Tibial nerve (tissue), 4 donors: Measurements from ENCODE around the gene SMARCA5. TPM values are rescaled to one million over a fixed set of nuclear protein-coding genes. Genes with fewer than 3 reads are reported as not detected.

Source experiments
- DNase-seq, 2 donors: peaks; one replicate each; pipeline ENCODE4 v3.0.0-alpha.2; 2019; ENCODE audit warnings: low spot score in 2 of 2
- H3K27ac ChIP-seq, 4 donors: fragments of 200-600 bp; sonication (generic) in 3 of 4; one replicate each; pipeline ENCODE4 v1.5.1; 2017 to 2019; ENCODE audit warnings: mild to moderate bottlenecking in 1 of 4
- H3K27me3 ChIP-seq, 2 donors: fragments of 200-600 bp; sonication (generic) in 1 of 2; one replicate each; pipeline versions ENCODE4 v1.5.1 to v1.6.0; 2017 to 2019
- H3K36me3 ChIP-seq, 3 donors: fragments of 200-600 bp; sonication (generic); one replicate each; pipeline ENCODE4 v1.5.1; 2018 to 2019
- H3K4me1 ChIP-seq, 4 donors: fragments of 200-600 bp; sonication (generic) in 3 of 4; one replicate each; pipeline ENCODE4 v1.5.1; 2017 to 2019
- H3K4me3 ChIP-seq, 4 donors: fragments of 200-600 bp; sonication (generic) in 3 of 4; one replicate each; pipeline ENCODE4 v1.5.1; 2017 to 2019; ENCODE audit warnings: mild to moderate bottlenecking in 1 of 4, moderate library complexity in 1 of 4
- H3K9me3 ChIP-seq, 4 donors: fragments of 200-600 bp; sonication (generic) in 3 of 4; one replicate each; pipeline ENCODE4 v1.5.1; 2017 to 2019
- WGBS, 2 donors: methylation state at CpG; one replicate each; pipeline ENCODE4 v1.1.5; 2018; 5-methylcytosine and 5-hydroxymethylcytosine counted together
- total RNA-seq, 4 donors: library from RNA; depleted of rRNA; stranded (reverse); fragments of >200 nt; gene quantifications; one replicate each; pipeline ENCODE4 v1.1.0, GENCODE V29; 2016
- TF ChIP-seq, protein P1 (sequence below), 5 experiments: fragments of 200-600 bp in 3 of 5; fragments of 450-650 bp in 2 of 5; sonication (generic) in 3 of 5; IDR thresholded peaks; one replicate each; pipeline ENCODE4 v1.5.1; 2016 to 2019; ENCODE audit warnings: antibody characterized with exemption in 5 of 5, mild to moderate bottlenecking in 3 of 5, moderate library complexity in 2 of 5

SMARCA5 gene
- total RNA-seq, 4 donors from 2014 or later: 31.8 to 43.1 (median 35.0) TPM

DNA sequence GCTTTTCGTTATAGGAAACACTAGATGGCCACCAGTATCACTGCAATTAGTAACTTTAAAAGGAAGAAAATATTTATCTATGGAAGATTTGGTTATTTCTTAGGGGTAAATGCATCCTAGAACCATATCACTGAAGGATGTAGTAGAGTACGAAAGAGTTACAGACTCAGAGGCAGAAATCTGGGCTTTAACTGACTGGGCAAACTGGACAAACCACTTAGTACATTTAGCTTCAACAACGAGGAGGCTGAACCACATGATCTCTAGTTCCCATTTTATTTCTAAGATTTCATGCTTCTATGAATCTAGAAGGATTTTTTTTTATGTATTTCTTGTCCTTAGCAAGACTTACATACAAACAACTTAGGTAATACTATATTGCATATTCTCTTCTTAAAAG is 93.0 kb downstream of the SMARCA5 start:
- 76 to 83% methylated on average over 3 of the region's 3 CpGs for WGBS, 2 donors
- Histone ChIP-seq H3K4me1 (no peaks in the 10 kb centered on the region), H3K4me3 (no peak overlapping the region), H3K27ac (no peak overlapping the region), H3K9me3 (peaks cover 0 to 12% (median 2%) of the 10 kb centered on the region in 4 donors), H3K36me3 (no peaks in the 10 kb centered on the region), H3K27me3 (no peaks in the 10 kb centered on the region)
- DNase-seq: no peak
- TF ChIP-seq, protein P1, sequence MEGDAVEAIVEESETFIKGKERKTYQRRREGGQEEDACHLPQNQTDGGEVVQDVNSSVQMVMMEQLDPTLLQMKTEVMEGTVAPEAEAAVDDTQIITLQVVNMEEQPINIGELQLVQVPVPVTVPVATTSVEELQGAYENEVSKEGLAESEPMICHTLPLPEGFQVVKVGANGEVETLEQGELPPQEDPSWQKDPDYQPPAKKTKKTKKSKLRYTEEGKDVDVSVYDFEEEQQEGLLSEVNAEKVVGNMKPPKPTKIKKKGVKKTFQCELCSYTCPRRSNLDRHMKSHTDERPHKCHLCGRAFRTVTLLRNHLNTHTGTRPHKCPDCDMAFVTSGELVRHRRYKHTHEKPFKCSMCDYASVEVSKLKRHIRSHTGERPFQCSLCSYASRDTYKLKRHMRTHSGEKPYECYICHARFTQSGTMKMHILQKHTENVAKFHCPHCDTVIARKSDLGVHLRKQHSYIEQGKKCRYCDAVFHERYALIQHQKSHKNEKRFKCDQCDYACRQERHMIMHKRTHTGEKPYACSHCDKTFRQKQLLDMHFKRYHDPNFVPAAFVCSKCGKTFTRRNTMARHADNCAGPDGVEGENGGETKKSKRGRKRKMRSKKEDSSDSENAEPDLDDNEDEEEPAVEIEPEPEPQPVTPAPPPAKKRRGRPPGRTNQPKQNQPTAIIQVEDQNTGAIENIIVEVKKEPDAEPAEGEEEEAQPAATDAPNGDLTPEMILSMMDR (IDR thresholded peaks at IDR 0.05): no peak

Other genes starting within 250 kb of the SMARCA5 start
- gene GAB1, start 176.8 kb upstream of the SMARCA5 start, total RNA-seq: 100 to 1,000 TPM in 1 of 4 donors, 10 to 100 TPM in 3; 50.7 to 123 (median 81.4) TPM
- gene FREM3, start 187.0 kb downstream of the SMARCA5 start, total RNA-seq: not detected